Ovary (tissue), 3 donors: ENCODE measurements around the gene MUC2.

ENCODE experiments used
- CTCF ChIP-seq, 3 donors: fragments of 450-650 bp in 2 of 3; fragments of 200-600 bp in 1 of 3; IDR thresholded peaks; one replicate each; pipeline versions ENCODE4 v1.5.1 to v1.8.0; 2016 to 2022; ENCODE audit warnings: antibody characterized with exemption in 3 of 3, mild to moderate bottlenecking in 1 of 3
- POLR2A ChIP-seq: fragments of 450-650 bp; IDR thresholded peaks from one replicate; pipeline ENCODE4 v1.6.1; 2017; ENCODE audit warnings: antibody characterized with exemption, mild to moderate bottlenecking, moderate library complexity
- donor health status: DM: no; HTN: no; CAD: no.

- TF ChIP-seq POLR2A (no peak), CTCF (IDR thresholded peaks at IDR 0.05) (no peak)
Observed at GRCh38 chr11:1089738-1090599, 15.3 kb downstream of the MUC2 start.
